ENCODE data around the gene MSN.
"Not testable (repeated sequence)": the region's sequence is repeated elsewhere in the genome, so short reads cannot be mapped to it uniquely, and the experiment has no call there.

- not testable (repeated sequence) for TF ChIP-seq ZNF274 (IDR thresholded peaks at IDR 0.05; ENCODE audit: low read depth, low read length); SUZ12 (IDR thresholded peaks at IDR 0.05; ENCODE audit: extremely low read depth, insufficient read depth, insufficient read length); YY1 (IDR thresholded peaks at IDR 0.05; ENCODE audit: insufficient read depth, insufficient read length)
Observed at GRCh38 chrX:65759525-65759924, 92.1 kb downstream of the MSN start.
